Tongue (tissue), 2 donors: ENCODE measurements around the gene FBXL2. TPM values are rescaled to one million over a fixed set of nuclear protein-coding genes. Genes with fewer than 3 reads are reported as not detected.
A peak's percentile ranks its signal among the peaks of the same experiment; 100 is the strongest.

Experiments used
- DNase-seq: peaks from one replicate; pipeline ENCODE4 v3.0.0-alpha.2; 2015
- total RNA-seq: library from RNA; depleted of rRNA; stranded (reverse); fragments of >200 nt; gene quantifications from one replicate; pipeline ENCODE4 v1.2.3, GENCODE V29; 2014

Gene FBXL2, protein sequence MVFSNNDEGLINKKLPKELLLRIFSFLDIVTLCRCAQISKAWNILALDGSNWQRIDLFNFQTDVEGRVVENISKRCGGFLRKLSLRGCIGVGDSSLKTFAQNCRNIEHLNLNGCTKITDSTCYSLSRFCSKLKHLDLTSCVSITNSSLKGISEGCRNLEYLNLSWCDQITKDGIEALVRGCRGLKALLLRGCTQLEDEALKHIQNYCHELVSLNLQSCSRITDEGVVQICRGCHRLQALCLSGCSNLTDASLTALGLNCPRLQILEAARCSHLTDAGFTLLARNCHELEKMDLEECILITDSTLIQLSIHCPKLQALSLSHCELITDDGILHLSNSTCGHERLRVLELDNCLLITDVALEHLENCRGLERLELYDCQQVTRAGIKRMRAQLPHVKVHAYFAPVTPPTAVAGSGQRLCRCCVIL
- 14.0 TPM for total RNA-seq

DNA sequence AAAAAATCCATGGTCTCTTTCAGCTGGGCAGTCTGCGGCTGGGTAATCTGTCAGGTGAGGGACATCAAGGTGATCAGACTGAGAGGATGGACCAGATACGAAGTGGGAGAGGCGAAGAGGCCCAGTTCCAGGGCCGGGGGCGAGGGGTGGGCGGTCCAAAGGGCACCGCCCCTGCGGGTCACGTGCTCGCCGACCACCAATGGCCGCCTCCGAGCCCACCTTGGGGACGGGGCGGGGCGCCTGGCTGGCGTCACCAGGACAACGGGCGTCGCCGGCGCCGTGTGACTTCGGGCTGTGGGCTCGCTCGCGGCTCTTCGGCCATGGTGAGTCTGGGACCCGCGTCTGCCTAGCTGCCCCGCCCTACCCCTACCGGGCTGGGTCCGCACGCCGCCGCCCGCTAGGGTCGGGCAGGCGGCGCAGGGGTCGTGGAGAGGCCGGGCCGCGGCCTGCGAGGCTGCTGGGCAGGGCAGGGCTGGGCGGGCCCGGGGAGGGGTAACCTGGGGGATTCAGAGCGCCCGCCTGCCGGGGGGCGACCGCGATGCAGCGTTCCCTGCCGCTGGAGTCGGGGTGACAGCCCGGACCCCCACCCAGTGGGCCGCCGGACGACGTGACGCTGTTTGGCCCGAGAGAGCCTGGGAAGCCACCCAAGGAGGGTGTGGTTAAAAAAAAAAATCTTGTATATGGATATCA lies at the start of gene FBXL2:
Gene FBXL2, plus strand, starts transcription at position 250 of the 690 bp plus-strand sequence. Its CDS starts 71 bp downstream, at position 321.
- DNase-seq: peak; percentile 89

DNA sequence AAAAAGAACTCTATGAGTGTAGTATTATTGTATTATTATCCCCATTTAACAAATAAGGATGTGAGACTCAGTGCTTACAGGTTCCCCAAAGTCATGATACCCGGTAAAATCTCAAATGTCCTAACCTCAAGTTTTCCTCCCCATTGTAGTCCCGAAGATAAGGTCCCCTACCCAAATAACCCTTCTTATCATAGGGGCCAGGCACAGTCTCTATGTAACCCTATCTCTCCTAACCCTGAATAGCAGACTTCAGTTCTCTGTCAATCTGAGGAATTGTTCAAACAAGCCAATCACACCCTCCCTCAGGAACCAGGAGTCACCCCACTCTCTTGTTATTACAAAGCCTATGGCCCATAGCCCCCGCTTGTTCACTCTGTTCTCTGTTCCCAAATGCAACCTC lies 48.2 kb upstream of the FBXL2 start:
- DNase-seq: no peak

DNA sequence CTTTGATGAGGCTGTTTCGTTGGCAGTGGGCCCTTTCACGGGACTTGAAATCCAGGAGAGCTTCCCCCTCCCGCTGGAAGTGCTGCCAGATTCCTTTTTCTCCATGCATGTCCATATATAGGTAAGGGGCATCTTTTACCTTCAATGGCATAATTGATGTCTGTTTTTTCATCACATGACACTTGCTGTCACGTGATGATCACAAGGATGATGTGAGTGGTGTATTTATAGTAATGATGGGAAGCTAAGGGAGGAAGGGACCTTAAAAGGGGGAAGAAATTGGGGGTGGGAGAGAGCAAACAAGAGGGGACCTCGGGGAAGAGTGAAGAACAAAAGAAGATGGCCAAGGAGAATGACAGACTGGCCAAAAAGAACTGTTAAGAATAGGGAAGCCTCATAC lies 47.3 kb upstream of the FBXL2 start:
- DNase-seq: no peak

GRCh38 chr3:33231756-33232465 lies 45.3 kb upstream of the FBXL2 start:
- DNase-seq: peak; percentile 5

DNA sequence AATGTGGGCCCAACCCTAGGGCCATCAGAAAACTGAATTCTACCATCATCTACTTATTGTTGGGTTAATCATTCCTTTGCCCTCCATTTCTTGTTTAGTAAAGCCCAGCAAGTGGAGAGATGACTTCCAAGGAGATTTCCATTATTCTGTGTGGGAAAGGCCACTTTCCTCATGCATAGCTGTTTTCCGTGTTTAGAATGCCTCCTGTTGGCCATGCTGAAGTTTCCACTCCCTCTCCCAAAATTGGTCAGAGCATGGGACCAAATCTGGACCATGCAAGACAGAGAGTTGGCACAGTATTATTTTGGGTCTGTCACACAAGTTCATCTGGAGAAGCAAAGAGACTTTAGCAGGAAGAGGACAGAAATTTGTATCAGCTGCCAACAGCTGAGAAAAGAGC lies 43.4 kb upstream of the FBXL2 start:
- DNase-seq: no peak

- no peak for DNase-seq
Measured at GRCh38 chr3:33236005-33236404, 41.2 kb upstream of the FBXL2 start.

- DNase-seq: no peak
Measured at GRCh38 chr3:33237439-33237838, 39.8 kb upstream of the FBXL2 start.

DNA sequence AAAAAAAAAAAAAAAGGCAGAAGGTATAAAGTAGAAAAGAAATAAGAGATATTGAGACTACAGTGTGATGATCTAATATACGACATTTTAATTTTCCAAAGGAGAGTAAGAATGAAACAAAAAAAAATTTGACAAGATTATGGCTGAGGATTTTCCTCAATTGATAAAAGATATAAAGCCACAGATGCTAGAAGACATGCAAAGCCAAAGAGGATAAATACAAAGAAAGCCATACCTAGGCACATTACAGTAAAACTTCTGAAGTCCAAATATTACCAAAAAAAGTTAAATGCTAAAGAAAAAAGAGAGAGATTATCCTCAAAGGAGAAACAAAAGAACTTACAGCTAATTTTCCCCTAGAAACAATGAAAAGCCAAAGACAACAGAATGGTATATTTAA lies 38.3 kb upstream of the FBXL2 start:
- DNase-seq: no peak

DNA sequence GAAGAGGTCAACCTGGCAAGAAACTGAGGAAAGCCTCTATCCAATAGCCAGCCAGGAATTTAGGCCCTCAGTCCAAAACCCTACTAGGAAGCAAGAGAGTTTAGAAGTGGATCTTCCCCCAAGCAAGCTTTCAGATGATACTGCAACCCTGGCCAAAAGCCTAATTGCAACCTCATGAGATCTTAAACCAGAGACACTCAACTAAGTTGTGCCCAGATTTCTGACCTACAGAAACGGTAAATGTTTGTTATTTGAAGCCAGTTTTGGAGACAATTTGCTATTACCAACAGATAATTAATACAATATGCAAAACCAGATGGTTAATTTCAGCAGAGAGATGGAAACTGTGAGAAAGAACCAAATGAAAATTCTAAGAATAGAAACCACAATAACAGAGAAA lies 37.0 kb upstream of the FBXL2 start:
- DNase-seq: no peak

- no peak for DNase-seq
Measured at GRCh38 chr3:33246786-33247185, 30.5 kb upstream of the FBXL2 start.

- no peak for DNase-seq
Measured at GRCh38 chr3:33250712-33251111, 26.5 kb upstream of the FBXL2 start.

DNA sequence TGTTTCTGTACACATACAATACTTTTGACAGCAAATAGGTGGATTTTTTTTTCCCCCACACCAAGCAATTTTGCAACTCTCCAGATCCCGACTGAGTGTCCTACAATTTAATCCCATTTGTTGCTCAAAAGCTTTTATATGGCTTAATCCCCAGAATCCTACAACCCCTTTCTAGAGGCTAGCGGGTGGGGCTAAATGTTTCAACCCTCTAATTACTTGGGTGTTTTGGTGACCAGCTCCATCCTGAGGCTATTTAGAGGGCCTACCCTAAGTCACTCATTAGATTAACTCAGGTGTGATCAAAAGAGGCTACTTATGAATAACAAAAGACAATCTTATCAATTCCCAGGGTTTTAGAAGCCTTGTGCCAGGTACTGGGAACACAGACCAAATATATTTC lies 21.0 kb upstream of the FBXL2 start:
- DNase-seq: no peak

- DNase-seq: no peak
Measured at GRCh38 chr3:33260104-33260503, 17.1 kb upstream of the FBXL2 start.

DNA sequence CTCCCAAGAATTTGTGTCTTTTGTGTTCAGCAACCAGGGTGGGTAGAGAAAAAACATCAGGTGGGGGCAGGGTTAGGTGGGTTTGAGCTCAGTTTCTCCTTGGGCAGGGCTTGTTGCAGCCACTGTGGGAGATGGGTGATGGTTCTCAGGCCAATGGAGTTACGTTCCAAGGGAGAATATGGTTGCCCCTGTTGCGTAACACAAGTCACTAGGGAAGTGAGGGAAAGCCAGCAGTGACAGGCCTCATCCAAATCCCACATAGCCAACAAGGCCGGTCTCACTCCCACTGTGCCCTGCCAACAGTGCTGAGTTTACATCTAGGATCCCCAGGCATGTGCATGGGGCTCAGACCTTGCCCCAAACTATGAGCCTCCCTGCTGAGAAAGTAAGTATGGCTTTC lies 7.9 kb upstream of the FBXL2 start:
- DNase-seq: no peak

GRCh38 chr3:33271324-33271723 lies 5.9 kb upstream of the FBXL2 start:
- DNase-seq: no peak

DNA sequence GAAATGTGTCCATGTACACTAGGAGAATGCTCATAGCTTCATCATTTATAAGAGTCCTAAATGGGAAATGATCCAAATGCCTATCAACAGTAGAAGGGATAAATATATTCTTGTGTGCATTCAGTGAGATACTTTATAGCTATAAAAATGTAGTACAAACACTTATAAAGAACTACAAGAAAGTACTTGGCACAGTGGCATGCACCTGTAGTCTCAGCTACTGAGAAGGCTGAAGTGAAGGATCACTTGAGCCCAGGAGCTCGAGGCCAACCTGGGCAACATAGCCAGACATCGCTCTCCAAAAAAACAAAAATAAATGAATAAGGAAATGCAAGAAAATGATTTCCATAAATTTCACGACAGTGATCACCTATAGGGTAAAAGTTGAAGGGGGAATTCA lies 3.6 kb upstream of the FBXL2 start:
- DNase-seq: no peak

DNA sequence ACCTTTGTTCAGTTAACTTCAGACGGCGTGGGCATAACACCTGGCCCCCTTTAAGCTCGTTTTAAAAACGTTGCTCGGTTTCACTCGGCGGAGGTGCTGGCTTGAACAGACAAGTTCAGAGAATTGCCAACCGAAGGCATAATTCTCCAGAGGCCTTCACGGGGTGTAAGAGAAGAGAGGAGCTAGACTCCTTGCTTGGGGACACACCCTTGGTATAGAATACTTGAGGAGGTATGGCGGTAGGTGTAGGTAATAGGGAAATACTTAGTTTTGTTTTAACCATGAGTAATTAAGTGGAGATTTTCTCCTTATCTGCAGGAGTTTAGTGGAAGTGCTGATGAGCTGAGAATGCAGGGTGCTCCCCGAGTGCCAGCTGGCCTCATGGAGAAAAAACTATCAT lies 921 bp downstream of the FBXL2 start:
- peak; percentile 42 for DNase-seq

GRCh38 chr3:33287672-33288282 lies 10.5 kb downstream of the FBXL2 start:
- no peak for DNase-seq

- DNase-seq: no peak
Measured at GRCh38 chr3:33299395-33300081, 22.3 kb downstream of the FBXL2 start.

DNA sequence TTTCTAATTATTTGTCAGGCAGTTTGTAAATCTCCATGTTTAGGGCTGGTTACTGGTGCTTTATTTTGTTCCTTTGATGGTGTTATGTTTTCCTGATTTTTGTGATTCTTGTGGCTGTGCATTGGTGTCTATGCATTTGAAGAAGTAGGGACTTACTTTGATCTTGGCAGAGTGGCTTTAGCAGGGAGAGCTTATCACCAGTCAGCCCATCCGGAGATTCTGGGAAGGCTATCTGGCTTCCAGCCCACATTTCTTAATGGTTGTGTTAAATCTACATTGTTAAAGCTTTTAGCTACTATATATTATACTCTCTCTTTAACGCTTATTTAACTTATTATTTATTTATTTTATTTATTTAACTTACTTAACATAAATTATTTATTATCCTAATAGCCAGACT lies 35.1 kb downstream of the FBXL2 start:
- DNase-seq: no peak

- DNase-seq: no peak
Measured at GRCh38 chr3:33313331-33313730, 36.1 kb downstream of the FBXL2 start.

DNA sequence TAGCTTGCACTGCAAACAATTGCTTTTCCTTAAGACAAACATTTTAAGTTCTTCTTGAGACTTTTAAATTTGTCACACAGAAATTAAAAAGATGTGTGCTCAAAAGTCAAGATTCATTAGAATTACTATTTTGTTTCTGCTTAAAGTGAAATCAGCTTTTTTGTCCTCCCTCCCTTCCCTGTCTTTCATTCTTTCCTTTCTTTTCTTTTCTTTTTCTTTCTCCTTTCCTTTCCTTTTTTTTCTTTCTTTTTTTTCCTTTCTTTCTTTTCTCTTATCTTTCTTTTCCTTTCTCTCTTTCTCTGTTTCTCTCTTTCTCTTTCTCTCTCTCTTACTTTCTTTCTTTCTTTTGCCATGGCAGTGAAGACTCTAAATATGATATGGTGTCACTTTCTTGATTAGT lies 37.8 kb downstream of the FBXL2 start:
- no peak for DNase-seq
